HG03045 (cell line): ENCODE data around the gene HPSE.
"Not testable (repeated sequence)": the region's sequence is repeated elsewhere in the genome, so short reads cannot be mapped to it uniquely, and the experiment has no call there.

Experiments used
- ATAC-seq: cut with Tn5 transposase; IDR thresholded peaks from one replicate; pipeline ENCODE4 v1.9.1; 2021; ENCODE audit warnings: mild to moderate bottlenecking, moderate library complexity; ENCODE audit not compliant: unreplicated experiment

The HPSE gene

GRCh38 chr4:83284193-83285054, 50.2 kb downstream of the HPSE start, which contains the start of gene COQ2:
Gene COQ2 (minus strand): TSS chr4:83284798. CDS start chr4:83284764, 34 bp downstream.
- peak; percentile 96 for ATAC-seq

GRCh38 chr4:83283181-83283580, 51.5 kb downstream of the HPSE start:
- no peak for ATAC-seq

- ATAC-seq, result no peak
Measured at GRCh38 chr4:83282049-83282535, 52.6 kb downstream of the HPSE start.

GRCh38 chr4:83281307-83281706, 53.3 kb downstream of the HPSE start:
- ATAC-seq, result no peak

GRCh38 chr4:83276299-83277040, 58.2 kb downstream of the HPSE start:
- peak; percentile 69 for ATAC-seq

GRCh38 chr4:83273926-83274325, 60.7 kb downstream of the HPSE start:
- not testable (repeated sequence) for ATAC-seq

- peak; percentile 75 for ATAC-seq
Measured at GRCh38 chr4:83272900-83273299, 61.7 kb downstream of the HPSE start.

- no peak for ATAC-seq
Measured at GRCh38 chr4:83269256-83269655, 65.4 kb downstream of the HPSE start.

GRCh38 chr4:83268491-83268890, 66.2 kb downstream of the HPSE start:
- no peak for ATAC-seq

GRCh38 chr4:83267830-83268475, 66.7 kb downstream of the HPSE start:
- ATAC-seq, result no peak

GRCh38 chr4:83267121-83267829, 67.4 kb downstream of the HPSE start:
- ATAC-seq, result no peak

- no peak for ATAC-seq
Measured at GRCh38 chr4:83266689-83267088, 68.0 kb downstream of the HPSE start.

GRCh38 chr4:83263106-83263505, 71.5 kb downstream of the HPSE start:
- no peak for ATAC-seq

- ATAC-seq, result no peak
Measured at GRCh38 chr4:83262682-83263081, 72.0 kb downstream of the HPSE start.

- ATAC-seq, result no peak
Measured at GRCh38 chr4:83261307-83261706, 73.3 kb downstream of the HPSE start.

GRCh38 chr4:83259586-83259985, 75.1 kb downstream of the HPSE start:
- ATAC-seq, result no peak

- ATAC-seq, result no peak
Measured at GRCh38 chr4:83258461-83258860, 76.2 kb downstream of the HPSE start.

GRCh38 chr4:83257811-83258210, 76.8 kb downstream of the HPSE start:
- no peak for ATAC-seq

- ATAC-seq, result no peak
Measured at GRCh38 chr4:83255584-83255983, 79.1 kb downstream of the HPSE start.

GRCh38 chr4:83252782-83253405, 81.8 kb downstream of the HPSE start:
- peak; percentile 61 for ATAC-seq
